DOHH2 (cell line): ENCODE measurements around the gene VPS33A.

Experiments
- H3F3A ChIP-seq: fragments of 200-600 bp; sonication (generic), shearing (Covaris generic); 2 replicates; pipeline ENCODE4 v1.6.0; 2016; ENCODE audit warnings: antibody characterized with exemption, mild to moderate bottlenecking; ENCODE audit not compliant: control insufficient read depth, insufficient read depth
- H3K27ac ChIP-seq: fragments of 200-600 bp; sonication (generic); 2 replicates; pipeline ENCODE4 v1.5.1; 2014; ENCODE audit warnings: low read depth, mild to moderate bottlenecking, low read length, moderate library complexity
- H3K27me3 ChIP-seq: fragments of 200-600 bp; sonication (generic); 2 replicates; pipeline ENCODE4 v1.6.1; 2014; ENCODE audit warnings: mild to moderate bottlenecking, low read length, mixed read lengths; ENCODE audit not compliant: control insufficient read depth
- H3K36me3 ChIP-seq: fragments of 200-600 bp; sonication (generic); 2 replicates; pipeline ENCODE4 v1.6.1; 2014; ENCODE audit warnings: mild to moderate bottlenecking, low read length, moderate library complexity, mixed read lengths; ENCODE audit not compliant: control insufficient read depth
- H3K4me1 ChIP-seq: fragments of 200-600 bp; sonication (generic); 2 replicates; pipeline ENCODE4 v1.6.1; 2014; ENCODE audit warnings: mild to moderate bottlenecking, low read length, mixed read lengths; ENCODE audit not compliant: control insufficient read depth
- H3K4me2 ChIP-seq: fragments of 200-600 bp; sonication (generic); 2 replicates; pipeline ENCODE4 v1.6.0; 2014; ENCODE audit warnings: mild to moderate bottlenecking, low read length, moderate library complexity
- H3K4me3 ChIP-seq: fragments of 200-600 bp; sonication (generic); 2 replicates; pipeline ENCODE4 v1.5.1; 2014; ENCODE audit warnings: mild to moderate bottlenecking, low read length, mixed read lengths
- H3K79me2 ChIP-seq: fragments of 200-600 bp; sonication (generic); 2 replicates; pipeline ENCODE4 v1.6.1; 2014; ENCODE audit warnings: mild to moderate bottlenecking, low read length, mixed read lengths; ENCODE audit not compliant: control insufficient read depth
- H3K9me2 ChIP-seq: fragments of 200-600 bp; sonication (generic); replicated peaks from 2 replicates; pipeline ENCODE4 v1.6.1; 2014; ENCODE audit warnings: mild to moderate bottlenecking, low read length, mixed read lengths; ENCODE audit not compliant: control insufficient read depth
- H3K9me3 ChIP-seq: fragments of 200-600 bp; sonication (generic); 2 replicates; pipeline ENCODE4 v1.6.1; 2014; ENCODE audit warnings: antibody characterized with exemption, low read length, mixed read lengths; ENCODE audit not compliant: control insufficient read depth, insufficient read depth
- H4K20me1 ChIP-seq: fragments of 200-600 bp; sonication (generic); 2 replicates; pipeline ENCODE4 v1.6.0; 2014; ENCODE audit warnings: low read depth, mild to moderate bottlenecking, antibody characterized with exemption, low read length, moderate library complexity; ENCODE audit not compliant: control insufficient read depth, insufficient read depth
- CTCF ChIP-seq: fragments of 200-600 bp; sonication (generic); IDR thresholded peaks from one replicate; pipeline ENCODE4 v1.5.1; 2014; ENCODE audit warnings: antibody characterized with exemption, mild to moderate bottlenecking, low read depth, low read length; ENCODE audit not compliant: poor library complexity, severe bottlenecking
- EZH2phosphoT487 ChIP-seq: fragments of 200-600 bp; sonication (generic); IDR thresholded peaks from 2 replicates; pipeline ENCODE4 v1.6.1; 2017; ENCODE audit warnings: borderline replicate concordance, mild to moderate bottlenecking, antibody characterized with exemption, low read length, moderate library complexity, mixed read lengths

Gene VPS33A

GRCh38 chr12:122283680-122284079 is 17.4 kb upstream of the VPS33A start:
- Histone ChIP-seq H3K9me3 (no peaks in the 10 kb centered on the region), H3K4me3 (no peak overlapping the region), H3K36me3 (no peaks in the 10 kb centered on the region), H3K27ac (no peak overlapping the region), H3K9me2 (no peaks in the 10 kb centered on the region), H3K4me2 (no peak overlapping the region), H4K20me1 (no peaks in the 10 kb centered on the region), H3F3A (no peaks in the 10 kb centered on the region), H3K27me3 (no peaks in the 10 kb centered on the region), H3K4me1 (no peaks in the 10 kb centered on the region), H3K79me2 (no peaks in the 10 kb centered on the region)
- TF ChIP-seq CTCF (no peak), EZH2phosphoT487 (no peak)

DNA sequence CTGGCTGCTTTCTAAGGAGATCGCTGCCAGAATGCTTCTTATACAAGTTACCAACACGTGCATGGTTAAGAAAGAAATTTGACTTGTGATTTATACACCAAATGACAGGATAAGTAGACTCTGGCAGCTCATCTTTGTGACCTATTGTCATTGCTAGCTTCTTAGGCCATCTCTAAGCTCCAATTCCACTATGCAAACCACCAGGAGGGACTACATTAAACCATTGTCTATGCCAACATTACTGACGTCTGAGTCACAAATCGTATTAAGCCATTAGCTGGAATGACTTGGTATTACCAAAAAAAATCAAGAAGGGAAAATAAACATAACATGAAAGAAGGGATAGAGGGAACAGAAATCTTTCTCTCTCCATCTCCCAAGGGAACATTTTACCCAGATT is 15.8 kb upstream of the VPS33A start:
- H3K4me1 ChIP-seq = no peaks in the 10 kb centered on the region

GRCh38 chr12:122276242-122276641 is 9.9 kb upstream of the VPS33A start:
- Histone ChIP-seq H3K4me2 (no peak overlapping the region), H3K9me3 (no peaks in the 10 kb centered on the region)

More for the DNA sequence above, 15.8 kb upstream of the VPS33A start:
- Histone ChIP-seq H3F3A (no peaks in the 10 kb centered on the region), H3K4me3 (no peak overlapping the region), H3K36me3 (no peaks in the 10 kb centered on the region), H3K79me2 (no peaks in the 10 kb centered on the region), H4K20me1 (no peaks in the 10 kb centered on the region), H3K27ac (no peak overlapping the region), H3K9me2 (no peaks in the 10 kb centered on the region), H3K27me3 (no peaks in the 10 kb centered on the region), H3K4me2 (no peak overlapping the region), H3K9me3 (no peaks in the 10 kb centered on the region)
- no peak for TF ChIP-seq CTCF
- no peak for TF ChIP-seq EZH2phosphoT487

More at GRCh38 chr12:122276242-122276641, 9.9 kb upstream of the VPS33A start:
- Histone ChIP-seq H3F3A (no peaks in the 10 kb centered on the region), H3K9me2 (no peaks in the 10 kb centered on the region), H4K20me1 (no peaks in the 10 kb centered on the region), H3K4me3 (no peak overlapping the region), H3K4me1 (no peaks in the 10 kb centered on the region), H3K27me3 (no peaks in the 10 kb centered on the region), H3K79me2 (no peaks in the 10 kb centered on the region), H3K36me3 (no peaks in the 10 kb centered on the region), H3K27ac (no peak overlapping the region)
- TF ChIP-seq EZH2phosphoT487 (no peak), CTCF (no peak)
